ENCODE results near the gene KCNJ14. TPM values are rescaled to one million over a fixed set of nuclear protein-coding genes. Genes with fewer than 3 reads are reported as not detected.
A peak's percentile ranks its signal among the peaks of the same experiment; 100 is the strongest.

The KCNJ14 gene
- total RNA-seq, 6 experiments from 2014 or later: 0.22 to 0.44 (median 0.31) TPM

GRCh38 chr19:48510421-48511268, 55.3 kb downstream of the KCNJ14 start:
- TF ChIP-seq CTCF (IDR thresholded peaks at IDR 0.05) (no peak), POLR2A (IDR thresholded peaks at IDR 0.05) (no peak)

GRCh38 chr19:48511321-48511731, 56.0 kb downstream of the KCNJ14 start:
- DNase-seq (no peak), ATAC-seq (no peak)
- Histone ChIP-seq H3K27me3 (peaks cover 0 to 12% of the 10 kb centered on the region in 2 donors), H3K36me3 (no peaks in the 10 kb centered on the region), H3K4me3 (no peak overlapping the region), H3K9me3 (no peaks in the 10 kb centered on the region), H3K27ac (no peak overlapping the region), H3K4me1 (peaks cover 0 to 3% (median 0%) of the 10 kb centered on the region in 4 donors)
- intact Hi-C loops (cut with DNase I): no loop called here
- no peak for TF ChIP-seq POLR2A (IDR thresholded peaks at IDR 0.05)
- WGBS (ENCODE audit: insufficient coverage, low coverage, low lambda C conversion rate, missing lambda C conversion rate): 0% methylated on average over 11 of the region's 32 CpGs

More at GRCh38 chr19:48510421-48511268, 55.3 kb downstream of the KCNJ14 start:
- Histone ChIP-seq H3K4me3 (no peak overlapping the region), H3K9me3 (no peaks in the 10 kb centered on the region), H3K36me3 (no peaks in the 10 kb centered on the region), H3K4me1 (peaks cover 0 to 3% (median 0%) of the 10 kb centered on the region in 4 donors), H3K27me3 (peaks cover 0 to 12% of the 10 kb centered on the region in 2 donors), H3K27ac (no peak overlapping the region)
- intact Hi-C loops (cut with DNase I): no loop called here
- WGBS (ENCODE audit: insufficient coverage, low coverage, low lambda C conversion rate, missing lambda C conversion rate): 23% methylated on average over 18 of the region's 24 CpGs
- peak; percentile 57 to 74 (median 68) for DNase-seq
- peak; percentile 69 to 85 (median 76) for ATAC-seq

- Histone ChIP-seq H3K4me1 (peaks cover 0 to 3% (median 0%) of the 10 kb centered on the region in 4 donors), H3K36me3 (no peaks in the 10 kb centered on the region), H3K27me3 (peaks cover 0 to 12% of the 10 kb centered on the region in 2 donors), H3K27ac (no peak within 1 kb of the TSS), H3K4me3 (no peak within 1 kb of the TSS), H3K9me3 (no peaks in the 10 kb centered on the region)
- DNase-seq (no peak), ATAC-seq (no peak)
- no peak for TF ChIP-seq CTCF (IDR thresholded peaks at IDR 0.05)
- TF ChIP-seq POLR2A (IDR thresholded peaks at IDR 0.05): no peak
- intact Hi-C loops (cut with DNase I): no loop called here
- WGBS (ENCODE audit: insufficient coverage, low coverage, low lambda C conversion rate, missing lambda C conversion rate): 4% methylated on average over 23 of the region's 32 CpGs
Measured at GRCh38 chr19:48511800-48512503, 56.6 kb downstream of the KCNJ14 start, which contains the start of gene LMTK3. TSS of gene LMTK3 (minus strand) at chr19:48511835. CDS start at chr19:48511576, 259 bp downstream.

- Histone ChIP-seq H3K4me3 (no peak overlapping the region), H3K27ac (no peak overlapping the region), H3K4me1 (peaks cover 0 to 3% (median 0%) of the 10 kb centered on the region in 4 donors), H3K9me3 (no peaks in the 10 kb centered on the region), H3K27me3 (peaks cover 0 to 12% of the 10 kb centered on the region in 2 donors), H3K36me3 (no peaks in the 10 kb centered on the region)
- TF ChIP-seq POLR2A (IDR thresholded peaks at IDR 0.05): no peak
- TF ChIP-seq CTCF (IDR thresholded peaks at IDR 0.05): no peak
- intact Hi-C loops (cut with DNase I): no loop called here
- ATAC-seq (no peak), DNase-seq (no peak)
- WGBS (ENCODE audit: insufficient coverage, low coverage, low lambda C conversion rate, missing lambda C conversion rate): 30% methylated on average over 17 of the region's 19 CpGs
Measured at GRCh38 chr19:48512504-48513288, 57.3 kb downstream of the KCNJ14 start.
